ENCODE data around the gene BASP1.

Gene BASP1

GRCh38 chr5:17294639-17295311, 77.3 kb downstream of the BASP1 start:
- no peak for DNase-seq
- H3K36me3 ChIP-seq: no peaks in the 10 kb centered on the region
- H3K27me3 ChIP-seq: no peaks in the 10 kb centered on the region
- TF ChIP-seq CTCF (IDR thresholded peaks at IDR 0.05; ENCODE audit: low read depth, low read length): no peak
- no peak overlapping the region for H3K4me3 ChIP-seq (ENCODE audit: low read depth, low read length)
- no peaks in the 10 kb centered on the region for H3K9me3 ChIP-seq
- no peaks in the 10 kb centered on the region for H3K4me1 ChIP-seq

- Histone ChIP-seq H3K27me3 (no peaks in the 10 kb centered on the region), H3K4me3 (ENCODE audit: low read depth, low read length) (no peak overlapping the region), H3K36me3 (no peaks in the 10 kb centered on the region), H3K4me1 (no peaks in the 10 kb centered on the region), H3K9me3 (no peaks in the 10 kb centered on the region)
- no peak for TF ChIP-seq CTCF (IDR thresholded peaks at IDR 0.05; ENCODE audit: low read depth, low read length)
- DNase-seq: no peak
Observed at GRCh38 chr5:17295671-17296070, 78.2 kb downstream of the BASP1 start.

DNA sequence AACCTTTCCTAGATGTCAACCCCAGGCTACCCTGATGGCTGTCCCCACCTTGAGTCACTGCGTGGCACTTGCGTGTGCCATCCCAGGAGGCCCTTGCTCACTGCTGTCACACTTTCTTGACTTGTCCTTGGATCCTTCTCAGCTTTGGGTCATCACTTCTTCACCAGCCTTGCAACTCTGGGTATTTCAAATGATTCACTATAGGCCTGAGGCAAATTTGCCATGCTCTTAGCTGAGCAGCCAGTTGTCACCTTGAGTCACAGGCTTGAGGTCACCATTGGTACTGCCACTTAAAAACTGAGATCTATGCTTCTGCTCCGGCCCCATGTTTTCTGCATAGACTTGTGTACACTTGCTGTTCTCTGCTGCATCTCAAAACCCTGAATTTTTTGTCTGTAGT, 84.7 kb downstream of the BASP1 start:
- H3K4me3 ChIP-seq (ENCODE audit: low read depth, low read length): no peak overlapping the region
- peaks cover 12% of the 10 kb centered on the region for H3K4me1 ChIP-seq
- no peak for DNase-seq
- no peak for TF ChIP-seq CTCF (IDR thresholded peaks at IDR 0.05; ENCODE audit: low read depth, low read length)
- no peaks in the 10 kb centered on the region for H3K27me3 ChIP-seq
- H3K36me3 ChIP-seq: no peaks in the 10 kb centered on the region
- H3K9me3 ChIP-seq: no peaks in the 10 kb centered on the region

GRCh38 chr5:17302604-17303003, 85.2 kb downstream of the BASP1 start:
- Histone ChIP-seq H3K36me3 (no peaks in the 10 kb centered on the region), H3K4me3 (ENCODE audit: low read depth, low read length) (no peak overlapping the region), H3K9me3 (no peaks in the 10 kb centered on the region), H3K27me3 (no peaks in the 10 kb centered on the region), H3K4me1 (peaks cover 12% of the 10 kb centered on the region)
- TF ChIP-seq CTCF (IDR thresholded peaks at IDR 0.05; ENCODE audit: low read depth, low read length): no peak
- DNase-seq: peak; percentile 52

GRCh38 chr5:17304282-17304681, 86.9 kb downstream of the BASP1 start:
- peak; percentile 7; the same call in 1 of the 2 replicates for TF ChIP-seq CTCF (IDR thresholded peaks at IDR 0.05; ENCODE audit: low read depth, low read length)
- Histone ChIP-seq H3K9me3 (no peaks in the 10 kb centered on the region), H3K36me3 (no peaks in the 10 kb centered on the region), H3K27me3 (no peaks in the 10 kb centered on the region), H3K4me1 (peaks cover 12% of the 10 kb centered on the region), H3K4me3 (ENCODE audit: low read depth, low read length) (no peak overlapping the region)
- no peak for DNase-seq

DNA sequence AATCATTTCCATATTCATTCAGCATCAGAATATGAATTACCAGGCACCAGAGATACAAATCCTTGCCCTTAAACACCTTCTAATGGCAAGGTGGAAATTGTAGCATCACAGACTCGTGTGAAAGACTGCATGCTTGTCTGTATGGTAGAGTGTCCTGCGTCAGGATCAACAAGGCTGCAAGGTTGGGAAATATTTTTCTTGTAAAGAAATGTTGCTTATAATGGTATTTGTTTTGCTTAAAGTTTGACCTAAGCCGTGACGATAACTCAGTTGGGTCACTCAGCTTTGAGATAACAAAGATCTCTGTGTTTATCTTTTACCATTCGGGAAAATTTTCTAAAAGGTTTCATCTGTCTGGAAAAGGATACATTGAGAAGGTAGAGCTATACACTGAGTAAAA, 87.6 kb downstream of the BASP1 start:
- H3K9me3 ChIP-seq: no peaks in the 10 kb centered on the region
- peaks cover 12% of the 10 kb centered on the region for H3K4me1 ChIP-seq
- DNase-seq: no peak
- no peaks in the 10 kb centered on the region for H3K27me3 ChIP-seq
- no peaks in the 10 kb centered on the region for H3K36me3 ChIP-seq
- TF ChIP-seq CTCF (IDR thresholded peaks at IDR 0.05; ENCODE audit: low read depth, low read length): no peak
- H3K4me3 ChIP-seq (ENCODE audit: low read depth, low read length): no peak overlapping the region
